ENCODE results near the gene PGF.

Gene PGF

DNA sequence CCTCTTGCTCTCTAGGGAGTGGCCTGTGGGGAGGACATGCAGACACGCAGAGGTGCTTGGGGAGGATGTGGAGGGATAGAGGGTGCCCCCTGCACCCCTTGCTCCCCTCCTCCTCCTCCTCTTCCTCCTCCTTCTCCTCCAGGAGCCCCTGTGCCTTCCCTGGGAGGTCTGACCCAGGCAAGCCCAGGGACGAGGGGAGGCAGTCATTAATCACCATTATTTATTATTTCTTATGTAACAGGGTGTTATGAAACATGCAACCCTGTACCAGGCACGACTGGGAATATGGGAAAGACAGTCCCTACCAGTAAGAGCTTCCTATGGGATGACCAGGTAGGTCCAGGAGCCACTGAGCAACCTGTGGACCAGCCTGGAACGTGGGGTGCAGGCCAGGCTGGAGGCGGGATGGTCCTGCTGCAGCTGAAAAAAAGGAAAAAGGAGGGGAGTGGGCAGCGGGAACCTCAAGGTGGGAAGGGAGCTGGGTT lies 22.5 kb upstream of the PGF start:
- no peak for DNase-seq

GRCh38 chr14:74977164-74977900 lies 21.9 kb upstream of the PGF start:
- no peak for DNase-seq

GRCh38 chr14:74976264-74977113 lies 21.1 kb upstream of the PGF start:
- DNase-seq, result no peak

DNA sequence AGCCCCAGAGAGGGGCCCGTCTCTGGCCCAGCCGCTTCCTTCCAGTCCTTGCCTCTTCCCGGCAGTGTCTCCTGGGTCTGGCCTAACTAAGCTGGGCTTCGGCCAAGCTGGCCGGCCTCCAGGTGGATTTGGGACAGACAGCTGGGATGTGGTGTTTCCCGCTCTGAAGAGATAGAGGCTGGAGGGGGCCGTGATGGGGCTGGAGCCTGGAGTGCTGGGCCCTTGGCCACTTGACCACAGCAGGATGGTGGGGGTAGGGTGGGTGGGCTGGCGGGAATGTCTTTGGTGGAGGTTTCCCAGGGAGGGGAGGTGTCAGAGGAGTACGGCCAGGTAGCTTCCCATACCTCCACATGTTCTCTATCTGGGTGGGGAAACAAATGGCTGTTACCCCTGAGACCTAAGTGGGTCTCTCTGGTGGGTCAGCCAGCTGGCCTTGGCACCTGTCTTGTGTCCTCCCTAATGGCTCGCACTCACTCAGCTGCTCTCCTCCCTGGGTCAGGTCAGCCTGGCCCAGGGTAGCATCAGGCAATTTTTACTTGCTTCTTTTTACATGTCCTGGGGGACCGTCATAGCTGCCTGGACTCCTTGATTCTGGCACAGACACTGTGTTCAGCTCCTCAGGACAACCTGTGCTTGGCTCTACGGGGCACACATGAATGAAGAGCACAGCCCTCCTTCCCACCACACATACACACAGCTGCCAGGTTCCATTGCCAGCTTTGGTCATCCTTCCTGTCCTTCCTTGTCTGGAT lies 19.8 kb upstream of the PGF start:
- DNase-seq, result no peak

DNA sequence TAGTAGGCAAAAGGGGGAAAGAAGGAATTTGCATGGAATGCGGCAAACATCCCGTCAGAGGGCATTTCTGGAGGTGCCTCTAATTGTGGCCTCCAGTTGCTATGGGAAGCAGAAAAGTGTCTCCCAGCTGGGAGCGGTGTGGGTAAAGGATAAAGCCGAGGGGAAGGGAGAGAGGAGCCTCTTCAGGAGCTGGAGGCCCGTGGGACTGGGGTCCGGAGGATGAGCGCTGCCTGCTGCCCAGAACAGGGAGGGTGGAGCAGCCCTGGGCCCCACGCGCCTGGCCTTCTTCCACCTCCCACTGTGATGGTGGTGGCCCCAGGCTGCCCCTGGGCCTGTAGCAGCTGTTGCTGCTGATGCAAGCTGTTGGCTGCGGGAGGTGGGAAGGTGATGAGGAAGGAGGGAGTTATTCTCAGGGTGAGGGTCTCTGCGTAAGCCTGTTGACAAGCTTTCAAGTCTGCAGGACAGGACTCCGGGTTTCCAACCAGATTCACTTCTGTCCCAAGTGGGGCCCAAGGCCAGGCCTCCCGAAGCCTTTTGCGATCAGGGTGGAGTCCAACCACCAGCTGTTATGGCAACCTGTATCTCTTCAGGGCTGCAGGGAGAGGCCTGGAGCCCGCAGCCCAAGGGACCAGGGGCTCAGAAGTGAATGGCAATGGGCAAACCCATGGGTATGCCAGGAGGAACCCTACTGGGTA lies 19.1 kb upstream of the PGF start:
- DNase-seq, result no peak

DNA sequence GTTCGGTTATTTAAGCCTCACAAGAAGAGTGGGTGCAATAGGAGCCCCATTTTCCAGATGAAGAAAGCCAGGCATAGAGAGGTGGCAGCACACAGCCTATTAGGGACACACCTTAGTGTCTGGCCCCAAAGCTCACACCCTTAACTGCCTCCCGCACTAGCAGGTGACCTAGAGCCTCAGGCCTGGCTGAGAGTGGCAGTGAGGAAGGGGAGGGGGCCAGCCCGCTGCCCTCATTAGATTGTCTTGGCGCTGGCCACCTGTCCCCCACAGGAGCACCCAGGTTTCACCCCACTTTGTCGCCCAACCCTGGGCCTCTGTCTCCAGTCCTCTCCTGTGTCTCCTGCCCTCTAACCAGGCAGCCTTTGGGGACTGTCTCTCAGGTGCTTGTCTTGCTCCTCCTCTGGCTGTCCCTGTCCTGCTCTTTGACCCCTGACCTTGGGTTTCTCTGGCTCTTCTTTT lies 18.5 kb upstream of the PGF start:
- DNase-seq, result no peak

DNA sequence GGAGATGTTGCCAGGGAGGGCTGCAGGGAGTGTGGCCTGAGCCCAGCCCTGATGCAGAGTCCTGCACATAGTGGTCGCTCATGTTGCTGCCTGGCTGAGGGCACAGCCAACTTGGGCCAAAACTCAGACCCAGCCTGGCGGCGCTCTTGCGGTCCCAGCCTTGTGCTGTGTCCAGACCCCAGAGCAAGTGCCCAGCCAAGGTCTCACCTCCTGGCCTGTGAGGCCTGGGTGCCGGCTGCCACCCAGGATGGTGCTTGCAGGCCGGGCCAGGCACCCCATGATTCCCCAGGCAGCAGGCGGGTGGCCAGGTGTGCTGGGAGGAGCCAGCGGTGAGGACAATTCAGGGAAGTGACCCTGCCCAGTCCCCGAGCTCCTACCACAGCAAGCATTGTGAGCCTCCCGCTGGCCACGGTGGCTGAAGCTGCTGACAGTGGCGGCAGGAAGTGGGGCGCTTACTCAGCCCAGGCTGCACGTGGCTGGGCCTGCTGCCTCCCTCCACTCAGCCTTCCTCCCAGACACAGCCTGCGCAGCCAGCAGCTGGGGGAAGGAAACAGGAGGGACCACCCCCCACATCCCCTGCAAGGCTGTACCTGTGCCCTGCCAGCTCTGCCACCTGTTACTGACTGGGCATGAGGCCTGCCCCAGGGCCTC lies 17.7 kb upstream of the PGF start:
- DNase-seq, result no peak

DNA sequence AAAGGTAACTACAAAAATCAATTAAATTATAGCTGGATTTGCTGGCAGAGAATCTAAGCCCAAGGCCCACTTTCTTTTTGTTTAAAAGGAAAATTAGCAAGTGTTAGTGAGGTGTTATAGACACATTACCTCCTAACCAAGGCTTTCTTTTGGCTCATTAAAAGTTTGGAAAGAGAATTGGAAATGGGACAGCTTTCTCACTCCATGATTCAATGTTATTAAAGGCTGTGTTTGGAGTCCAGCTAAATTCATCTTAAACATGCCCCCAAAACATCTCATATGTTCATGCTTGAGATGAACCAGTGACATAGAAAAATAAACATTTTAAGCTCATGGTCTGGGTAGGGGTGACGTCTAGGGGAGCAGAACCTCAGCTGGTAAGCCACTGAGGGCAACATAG lies 13.4 kb upstream of the PGF start:
- DNase-seq, result no peak

GRCh38 chr14:74965486-74966153 lies 10.2 kb upstream of the PGF start:
- no peak for DNase-seq

- DNase-seq, result no peak
Observed at GRCh38 chr14:74964787-74965485, 9.5 kb upstream of the PGF start.

DNA sequence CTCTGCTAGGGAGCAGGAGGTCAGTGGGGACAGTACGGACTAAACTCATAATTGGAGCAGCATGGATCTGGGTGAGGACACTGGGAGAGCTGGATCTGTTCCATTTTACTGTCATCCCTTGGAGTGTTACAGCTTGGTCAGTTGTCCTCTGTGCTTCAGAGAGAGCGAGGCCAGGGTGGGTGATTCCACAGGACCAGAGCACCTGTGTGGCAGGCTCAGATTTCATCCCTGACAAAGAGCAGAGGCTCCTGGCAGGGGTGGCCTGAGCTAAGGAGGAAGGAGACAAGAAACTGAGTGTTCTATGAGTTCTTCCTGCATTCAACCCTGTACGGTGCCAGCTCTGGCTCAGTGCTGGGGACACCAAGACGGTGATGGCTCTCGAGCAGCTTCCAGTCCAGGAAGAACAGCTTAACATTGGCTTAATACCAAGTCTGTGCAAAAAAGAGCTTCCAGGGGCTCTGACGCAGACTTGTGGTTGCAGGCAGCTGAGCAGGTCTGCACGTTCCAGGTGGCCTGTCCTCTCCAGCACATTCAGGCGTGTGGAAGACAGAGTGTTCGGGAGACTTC lies 8.4 kb upstream of the PGF start:
- no peak for DNase-seq

DNA sequence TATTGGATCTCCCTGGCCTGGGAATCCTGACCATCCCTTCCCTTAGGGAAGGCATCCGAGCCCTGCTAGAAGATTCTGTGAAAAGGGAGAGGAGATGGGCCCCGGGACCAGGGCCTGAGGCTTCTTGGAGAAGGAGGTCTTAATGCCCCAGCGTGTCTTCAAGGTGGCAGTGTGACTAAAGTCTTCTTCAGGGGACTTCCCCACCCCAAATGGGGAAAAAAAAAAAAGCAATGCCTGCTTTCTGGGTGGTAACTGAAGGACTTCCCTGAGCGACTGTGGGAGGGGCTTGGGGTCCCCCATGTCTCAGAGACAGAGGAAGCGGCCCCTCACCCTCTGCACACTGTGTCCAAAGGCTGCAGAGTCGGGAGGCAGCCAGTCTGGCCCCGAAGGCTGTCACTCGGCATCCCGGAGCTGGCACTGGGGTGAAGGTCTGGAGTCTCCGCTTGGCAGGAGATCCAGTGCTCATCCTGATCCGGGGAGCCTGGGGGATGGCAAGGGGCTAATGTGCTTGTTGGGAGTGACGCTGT lies 7.8 kb upstream of the PGF start:
- DNase-seq, result no peak

GRCh38 chr14:74962493-74962892 lies 7.1 kb upstream of the PGF start:
- DNase-seq, result no peak

- no peak for DNase-seq
Observed at GRCh38 chr14:74962046-74962445, 6.6 kb upstream of the PGF start.

DNA sequence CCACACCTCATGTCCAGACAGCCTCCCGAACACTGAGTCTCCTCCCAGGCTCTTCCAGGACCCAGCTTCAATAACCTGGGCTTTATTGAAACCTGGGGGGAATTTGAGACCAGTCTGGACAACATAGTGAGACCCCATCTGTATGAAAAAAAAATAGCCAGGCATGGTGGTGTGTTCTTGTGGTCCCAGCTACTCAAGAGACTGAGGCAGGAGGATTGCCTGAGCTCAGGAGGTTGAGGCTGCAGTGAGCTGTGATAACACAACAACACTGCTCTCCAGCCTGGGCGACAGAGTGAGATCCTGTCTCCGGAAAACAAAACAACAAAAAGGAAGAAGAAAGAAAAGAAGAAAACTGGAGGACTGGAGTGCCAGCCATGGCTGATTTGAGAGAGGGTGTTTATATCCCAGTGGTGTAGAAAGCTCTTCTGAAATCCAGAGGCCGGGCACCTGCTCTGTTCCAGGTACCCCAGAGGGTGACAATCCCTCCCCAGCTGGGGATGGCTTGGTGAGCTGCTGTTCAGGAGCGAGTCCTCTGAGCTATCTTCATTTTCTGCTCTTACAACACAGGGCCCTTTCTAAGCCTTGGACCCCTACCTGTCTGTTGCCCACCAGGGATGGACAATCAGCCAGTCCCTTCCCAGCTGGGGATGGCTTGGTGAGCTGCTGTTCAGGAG lies 6.0 kb upstream of the PGF start:
- no peak for DNase-seq

DNA sequence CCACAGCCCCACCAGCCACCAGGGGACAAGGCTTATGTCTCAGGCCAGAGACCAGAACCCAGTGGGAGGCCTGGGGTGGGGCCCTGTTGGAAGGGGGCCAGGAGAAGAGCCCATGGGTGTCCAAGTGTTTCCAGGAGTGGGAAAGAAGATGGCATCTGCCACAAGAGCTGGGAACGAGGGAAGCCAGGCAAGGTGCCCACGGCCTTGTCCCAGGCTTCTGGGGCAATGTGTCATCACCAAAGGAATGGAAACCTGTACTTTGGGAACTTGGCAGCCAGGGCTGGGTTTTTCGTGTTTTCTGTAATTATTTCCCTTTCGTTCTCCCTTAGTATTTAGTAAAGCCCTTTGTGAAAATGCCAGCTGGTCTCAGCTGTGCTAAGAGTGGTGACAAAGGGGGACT lies 5.3 kb upstream of the PGF start:
- no peak for DNase-seq

- DNase-seq, result no peak
Observed at GRCh38 chr14:74959596-74960180, 4.3 kb upstream of the PGF start.

DNA sequence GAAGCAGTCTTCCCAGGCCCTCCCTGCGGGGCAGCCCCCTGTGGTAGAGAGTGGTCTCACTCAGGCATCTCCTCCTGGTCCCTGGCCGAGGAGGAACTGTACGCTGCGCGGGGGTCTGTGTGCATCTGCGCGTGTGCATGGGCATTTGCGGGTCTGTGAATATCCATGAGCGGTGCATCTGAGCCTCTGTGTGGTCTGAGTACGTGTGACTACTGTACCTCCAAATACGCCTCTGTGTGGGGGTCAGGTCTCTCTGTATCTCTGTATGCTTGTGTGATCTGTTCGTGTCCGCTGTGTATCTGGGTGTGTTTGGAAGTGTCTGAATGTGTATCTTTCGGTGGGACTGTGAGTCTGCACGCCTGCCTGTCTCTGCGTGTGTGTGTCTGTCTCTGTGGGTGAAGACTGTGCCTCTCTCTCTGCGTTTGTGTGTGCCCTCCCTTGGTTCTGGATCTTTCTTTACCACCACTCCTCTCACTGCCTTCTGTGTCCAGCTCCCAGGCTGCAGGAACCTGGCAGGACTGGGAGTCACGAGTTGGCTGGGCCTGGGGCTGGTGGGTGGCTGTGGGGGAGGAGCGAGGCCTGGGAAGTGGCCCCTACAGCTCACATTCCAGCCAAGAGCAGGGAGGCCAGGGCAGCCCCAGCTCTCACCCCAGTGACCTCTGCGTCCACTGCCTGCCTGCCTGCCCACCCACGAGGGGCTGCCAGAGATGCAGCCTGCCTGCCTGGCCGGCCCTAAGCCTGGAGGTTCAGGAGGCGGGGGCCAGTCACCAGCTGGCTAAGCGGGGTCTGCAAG lies 1.1 kb upstream of the PGF start:
- DNase-seq, result no peak

GRCh38 chr14:74956027-74956279 lies 556 bp upstream of the PGF start:
- DNase-seq, result no peak
